ENCODE results near the gene LIN37. TPM values are rescaled to one million over a fixed set of nuclear protein-coding genes. Genes with fewer than 3 reads are reported as not detected.

The LIN37 gene
- total RNA-seq, 4 donors from 2014 or later: 5.7 to 13.4 (median 9.5) TPM

GRCh38 chr19:35729763-35730162 lies 18.6 kb upstream of the LIN37 start:
- H3K27me3 ChIP-seq: no peaks in the 10 kb centered on the region
- peaks cover 85 to 100% (median 88%) of the 10 kb centered on the region in 3 donors for H3K36me3 ChIP-seq
- TF ChIP-seq POLR2A (IDR thresholded peaks at IDR 0.05) (no peak), CTCF (IDR thresholded peaks at IDR 0.05) (no peak)
- 44 to 88% methylated on average over 1 to 5 of the region's 11 CpGs for WGBS, 2 donors
- DNase-seq: no peak
- intact Hi-C loops (cut with DNase I): no loop called here
- no peak overlapping the region for H3K4me3 ChIP-seq
- no peaks in the 10 kb centered on the region for H3K9me3 ChIP-seq
- peaks cover 0 to 20% (median 8%) of the 10 kb centered on the region in 3 donors for H3K4me1 ChIP-seq
- peak overlapping the region in 1 of 4 donors; percentile 28 for H3K27ac ChIP-seq

- H3K27me3 ChIP-seq: no peaks in the 10 kb centered on the region
- WGBS, 2 donors: 93 to 94% methylated on average over 16 to 17 of the region's 18 CpGs
- H3K4me1 ChIP-seq: peaks cover 0 to 20% (median 8%) of the 10 kb centered on the region in 3 donors
These were observed 18.1 kb upstream of the LIN37 start for GRCh38 chr19:35730326-35730725.

GRCh38 chr19:35731353-35731752 lies 17.0 kb upstream of the LIN37 start:
- intact Hi-C loops (cut with DNase I): no loop called here
- TF ChIP-seq POLR2A (IDR thresholded peaks at IDR 0.05) (no peak), CTCF (IDR thresholded peaks at IDR 0.05) (no peak)
- H3K36me3 ChIP-seq: peaks cover 74 to 100% (median 81%) of the 10 kb centered on the region in 3 donors
- 56 to 59% methylated on average over 9 of the region's 9 CpGs for WGBS, 2 donors
- no peak overlapping the region for H3K4me3 ChIP-seq
- H3K27ac ChIP-seq: peak overlapping the region in 2 of 4 donors; percentile 29 to 40
- H3K4me1 ChIP-seq: peaks cover 0 to 20% (median 8%) of the 10 kb centered on the region in 3 donors
- no peaks in the 10 kb centered on the region for H3K27me3 ChIP-seq
- DNase-seq: no peak
- H3K9me3 ChIP-seq: no peaks in the 10 kb centered on the region

More at GRCh38 chr19:35730326-35730725, 18.1 kb upstream of the LIN37 start:
- intact Hi-C loops (cut with DNase I): no loop called here
- no peak for DNase-seq
- peak overlapping the region in 1 of 4 donors; percentile 28 for H3K27ac ChIP-seq
- peaks cover 82 to 100% (median 85%) of the 10 kb centered on the region in 3 donors for H3K36me3 ChIP-seq
- H3K9me3 ChIP-seq: no peaks in the 10 kb centered on the region
- TF ChIP-seq CTCF (IDR thresholded peaks at IDR 0.05): no peak
- no peak for TF ChIP-seq POLR2A (IDR thresholded peaks at IDR 0.05)
- no peak overlapping the region for H3K4me3 ChIP-seq

DNA sequence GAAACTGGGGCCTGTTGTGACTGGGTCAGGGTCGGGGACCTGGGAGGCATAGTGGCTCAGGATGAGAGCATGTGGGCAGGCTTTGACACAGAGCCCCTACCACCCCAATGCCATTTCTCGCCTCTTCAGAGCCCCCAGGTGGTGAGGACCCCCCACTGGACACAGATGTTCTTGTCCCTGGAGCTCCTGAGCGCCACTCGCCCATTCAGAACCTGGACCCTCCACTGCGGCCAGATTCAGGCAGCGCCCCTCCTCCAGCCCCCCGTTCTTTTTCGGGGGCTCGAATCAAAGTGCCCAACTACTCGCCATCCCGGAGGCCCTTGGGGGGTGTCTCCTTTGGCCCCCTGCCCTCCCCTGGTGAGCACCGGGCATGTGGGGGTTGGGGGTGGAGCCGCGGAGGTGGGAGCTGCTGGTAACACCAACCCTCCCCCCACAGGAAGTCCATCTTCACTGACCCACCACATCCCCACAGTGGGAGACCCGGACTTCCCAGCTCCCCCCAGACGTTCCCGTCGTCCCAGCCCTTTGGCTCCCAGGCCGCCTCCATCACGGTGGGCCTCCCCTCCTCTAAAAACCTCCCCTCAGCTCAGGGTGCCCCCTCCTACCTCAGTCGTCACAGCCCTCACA lies 16.5 kb upstream of the LIN37 start:
- TF ChIP-seq CTCF (IDR thresholded peaks at IDR 0.05) (no peak), POLR2A (IDR thresholded peaks at IDR 0.05) (no peak)
- H3K27ac ChIP-seq: no peak overlapping the region
- no peak overlapping the region for H3K4me3 ChIP-seq
- DNase-seq: no peak
- WGBS, 2 donors: 84 to 86% methylated on average over 7 to 18 of the region's 21 CpGs
- peaks cover 0 to 20% (median 8%) of the 10 kb centered on the region in 3 donors for H3K4me1 ChIP-seq
- H3K9me3 ChIP-seq: no peaks in the 10 kb centered on the region
- H3K36me3 ChIP-seq: peaks cover 74 to 100% (median 81%) of the 10 kb centered on the region in 3 donors
- H3K27me3 ChIP-seq: no peaks in the 10 kb centered on the region
- intact Hi-C loops (cut with DNase I): no loop called here

DNA sequence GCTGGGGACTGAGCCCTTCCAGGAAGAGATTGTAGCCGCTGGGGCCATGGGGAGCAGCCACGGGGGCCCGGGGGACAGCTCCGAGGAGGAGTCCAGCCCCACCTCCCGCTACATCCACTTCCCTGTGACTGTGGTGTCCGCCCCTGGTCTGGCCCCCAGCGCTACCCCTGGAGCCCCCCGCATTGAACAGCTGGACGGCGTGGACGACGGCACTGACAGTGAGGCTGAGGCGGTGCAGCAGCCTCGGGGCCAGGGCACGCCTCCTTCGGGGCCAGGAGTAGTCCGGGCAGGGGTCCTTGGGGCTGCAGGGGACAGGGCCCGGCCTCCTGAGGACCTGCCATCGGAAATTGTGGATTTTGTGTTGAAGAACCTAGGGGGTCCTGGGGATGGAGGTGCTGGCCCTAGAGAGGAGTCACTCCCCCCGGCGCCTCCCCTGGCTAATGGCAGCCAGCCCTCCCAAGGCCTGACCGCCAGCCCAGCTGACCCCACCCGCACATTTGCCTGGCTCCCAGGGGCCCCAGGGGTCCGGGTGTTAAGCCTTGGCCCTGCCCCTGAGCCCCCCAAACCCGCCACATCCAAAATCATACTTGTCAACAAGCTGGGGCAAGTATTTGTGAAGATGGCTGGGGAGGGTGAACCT lies 15.7 kb upstream of the LIN37 start:
- WGBS, 2 donors: 91% methylated on average over 14 of the region's 25 CpGs; no CpG with 5 or more reads in 1 of the 2 donors

More for the DNA sequence above, 15.7 kb upstream of the LIN37 start:
- intact Hi-C loops (cut with DNase I): no loop called here
- no peak for TF ChIP-seq CTCF (IDR thresholded peaks at IDR 0.05)
- Histone ChIP-seq H3K4me3 (no peak overlapping the region), H3K36me3 (peaks cover 72 to 100% (median 73%) of the 10 kb centered on the region in 3 donors), H3K27ac (no peak overlapping the region), H3K4me1 (peaks cover 0 to 20% (median 8%) of the 10 kb centered on the region in 3 donors), H3K27me3 (no peaks in the 10 kb centered on the region), H3K9me3 (no peaks in the 10 kb centered on the region)
- no peak for DNase-seq
